A673 (cell line): Measurements from ENCODE around the gene ZNF524.

Experiments used
- CTCF ChIP-seq: fragments of 300-800, 200-600 bp; sonication (generic); conservative IDR thresholded peaks from 2 replicates; pipeline ENCODE4 v1.5.1; 2017; ENCODE audit warnings: low read depth, mild to moderate bottlenecking, antibody characterized with exemption, low read length, moderate library complexity, mixed read lengths
- EZH2 ChIP-seq: fragments of 200-600 bp; sonication (generic); IDR thresholded peaks from 2 replicates; pipeline ENCODE4 v1.6.1; 2017; ENCODE audit warnings: borderline replicate concordance, low read depth, mild to moderate bottlenecking, mixed read lengths, antibody characterized with exemption, low read length; ENCODE audit not compliant: poor library complexity, severe bottlenecking

GRCh38 chr19:55620410-55621204 is 20.5 kb downstream of the ZNF524 start:
- TF ChIP-seq CTCF: no peak
- TF ChIP-seq EZH2: no peak
